ENCODE data around the gene SPTBN4.
A peak's percentile ranks its signal among the peaks of the same experiment; 100 is the strongest.

SPTBN4 gene

DNA sequence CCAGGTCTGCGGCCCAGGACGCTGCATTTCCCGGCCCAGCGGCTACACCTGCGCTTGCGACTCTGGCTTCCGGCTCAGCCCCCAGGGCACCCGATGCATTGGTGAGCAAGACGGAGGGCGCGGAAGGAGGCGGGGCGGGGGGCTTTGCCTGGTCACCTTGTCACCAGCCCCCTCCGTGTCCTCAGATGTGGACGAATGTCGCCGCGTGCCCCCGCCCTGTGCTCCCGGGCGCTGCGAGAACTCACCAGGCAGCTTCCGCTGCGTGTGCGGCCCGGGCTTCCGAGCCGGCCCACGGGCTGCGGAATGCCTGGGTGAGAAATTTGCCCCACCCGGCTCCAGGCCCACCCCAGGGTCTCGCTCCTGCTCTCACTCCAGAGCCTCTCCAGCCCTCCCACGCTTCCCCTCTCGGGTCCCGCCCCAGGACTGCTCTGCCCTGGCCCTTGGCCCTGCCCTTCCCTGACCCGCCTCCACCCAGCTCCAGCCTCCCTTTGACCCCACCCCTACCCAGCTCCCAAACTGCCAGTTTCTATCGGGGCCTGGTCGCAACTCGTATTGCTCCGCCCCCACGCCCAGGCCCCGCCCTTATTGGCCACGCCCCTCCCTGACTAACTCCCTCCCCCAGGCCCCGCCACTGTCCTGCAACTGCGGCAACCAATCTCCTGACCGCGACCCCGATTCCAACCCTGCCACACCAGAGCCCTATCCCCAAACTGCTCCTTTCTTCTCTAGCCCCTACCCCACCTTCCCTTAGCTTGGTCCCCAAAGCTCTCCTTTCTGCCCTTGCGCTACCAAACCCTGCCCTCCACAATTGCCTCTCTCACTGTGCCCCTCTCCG, 143.0 kb downstream of the SPTBN4 start:
- Histone ChIP-seq H3K4me1 (ENCODE audit: low read depth, poor library complexity, severe bottlenecking) (peaks cover 30% of the 10 kb centered on the region), H2AFZ (ENCODE audit: low read depth) (peak overlapping the region; percentile 77), H3K9ac (peak overlapping the region; percentile 55; the same call in 1 of the 2 replicates), H3K4me2 (peak overlapping the region; percentile 93), H3K27me3 (ENCODE audit: insufficient read depth, low read depth) (no peaks in the 10 kb centered on the region), H3K27ac (peak overlapping the region; percentile 21; the same call in 1 of the 2 replicates), H3K36me3 (ENCODE audit: insufficient read depth) (no peaks in the 10 kb centered on the region), H4K20me1 (ENCODE audit: insufficient read depth) (no peaks in the 10 kb centered on the region), H3K79me2 (ENCODE audit: insufficient read depth, low read depth) (no peaks in the 10 kb centered on the region), H3K4me3 (IDR thresholded peaks at IDR 0.05; ENCODE audit: insufficient read depth, low read depth, low read length) (peak overlapping the region; percentile 46)
- TF ChIP-seq, protein P1, sequence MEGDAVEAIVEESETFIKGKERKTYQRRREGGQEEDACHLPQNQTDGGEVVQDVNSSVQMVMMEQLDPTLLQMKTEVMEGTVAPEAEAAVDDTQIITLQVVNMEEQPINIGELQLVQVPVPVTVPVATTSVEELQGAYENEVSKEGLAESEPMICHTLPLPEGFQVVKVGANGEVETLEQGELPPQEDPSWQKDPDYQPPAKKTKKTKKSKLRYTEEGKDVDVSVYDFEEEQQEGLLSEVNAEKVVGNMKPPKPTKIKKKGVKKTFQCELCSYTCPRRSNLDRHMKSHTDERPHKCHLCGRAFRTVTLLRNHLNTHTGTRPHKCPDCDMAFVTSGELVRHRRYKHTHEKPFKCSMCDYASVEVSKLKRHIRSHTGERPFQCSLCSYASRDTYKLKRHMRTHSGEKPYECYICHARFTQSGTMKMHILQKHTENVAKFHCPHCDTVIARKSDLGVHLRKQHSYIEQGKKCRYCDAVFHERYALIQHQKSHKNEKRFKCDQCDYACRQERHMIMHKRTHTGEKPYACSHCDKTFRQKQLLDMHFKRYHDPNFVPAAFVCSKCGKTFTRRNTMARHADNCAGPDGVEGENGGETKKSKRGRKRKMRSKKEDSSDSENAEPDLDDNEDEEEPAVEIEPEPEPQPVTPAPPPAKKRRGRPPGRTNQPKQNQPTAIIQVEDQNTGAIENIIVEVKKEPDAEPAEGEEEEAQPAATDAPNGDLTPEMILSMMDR (conservative IDR thresholded peaks at IDR 0.05; ENCODE audit: low read depth, low read length), result no peak

DNA sequence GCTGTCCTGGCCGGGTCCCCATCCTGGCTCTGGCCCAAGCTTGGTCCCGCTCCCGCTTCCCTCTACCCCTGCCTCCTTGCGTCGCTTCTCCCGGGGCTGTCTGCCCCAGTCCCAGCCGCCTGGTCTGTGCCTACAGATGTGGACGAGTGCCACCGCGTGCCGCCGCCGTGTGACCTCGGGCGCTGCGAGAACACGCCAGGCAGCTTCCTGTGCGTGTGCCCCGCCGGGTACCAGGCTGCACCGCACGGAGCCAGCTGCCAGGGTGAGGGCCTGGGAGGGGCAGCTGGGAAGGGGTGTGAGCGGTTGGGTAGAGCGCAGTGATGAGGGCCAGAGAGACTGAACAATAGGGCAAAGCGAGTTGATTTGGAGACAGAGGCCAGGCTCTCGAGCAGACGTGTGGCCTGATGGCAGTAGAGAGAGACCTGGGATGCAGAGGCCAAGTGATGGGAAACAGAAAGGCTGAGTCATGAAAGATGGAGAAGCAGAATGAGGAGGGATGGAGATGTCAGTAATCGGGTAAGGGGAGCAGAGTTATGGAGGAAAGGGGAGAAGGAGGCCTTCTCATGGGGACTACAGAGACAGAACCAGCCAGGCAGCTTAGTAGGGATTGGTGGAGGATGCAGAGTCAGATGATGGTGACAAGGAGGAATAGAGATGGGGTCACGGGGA, 143.7 kb downstream of the SPTBN4 start:
- peaks cover 34% of the 10 kb centered on the region for H3K4me1 ChIP-seq (ENCODE audit: low read depth, poor library complexity, severe bottlenecking)
- H3K27me3 ChIP-seq (ENCODE audit: insufficient read depth, low read depth), result no peaks in the 10 kb centered on the region
- H3K9ac ChIP-seq, result peak overlapping the region; percentile 23; the same call in 1 of the 2 replicates
- no peaks in the 10 kb centered on the region for H3K79me2 ChIP-seq (ENCODE audit: insufficient read depth, low read depth)
- H4K20me1 ChIP-seq (ENCODE audit: insufficient read depth), result no peaks in the 10 kb centered on the region
- peak overlapping the region; percentile 18; the same call in 1 of the 2 replicates for H3K27ac ChIP-seq
- H3K4me2 ChIP-seq, result peak overlapping the region; percentile 93
- peak overlapping the region; percentile 46 for H3K4me3 ChIP-seq (IDR thresholded peaks at IDR 0.05; ENCODE audit: insufficient read depth, low read depth, low read length)
- TF ChIP-seq, protein P1 (conservative IDR thresholded peaks at IDR 0.05; ENCODE audit: low read depth, low read length), result no peak
- no peaks in the 10 kb centered on the region for H3K36me3 ChIP-seq (ENCODE audit: insufficient read depth)
- H2AFZ ChIP-seq (ENCODE audit: low read depth), result peak overlapping the region; percentile 77

DNA sequence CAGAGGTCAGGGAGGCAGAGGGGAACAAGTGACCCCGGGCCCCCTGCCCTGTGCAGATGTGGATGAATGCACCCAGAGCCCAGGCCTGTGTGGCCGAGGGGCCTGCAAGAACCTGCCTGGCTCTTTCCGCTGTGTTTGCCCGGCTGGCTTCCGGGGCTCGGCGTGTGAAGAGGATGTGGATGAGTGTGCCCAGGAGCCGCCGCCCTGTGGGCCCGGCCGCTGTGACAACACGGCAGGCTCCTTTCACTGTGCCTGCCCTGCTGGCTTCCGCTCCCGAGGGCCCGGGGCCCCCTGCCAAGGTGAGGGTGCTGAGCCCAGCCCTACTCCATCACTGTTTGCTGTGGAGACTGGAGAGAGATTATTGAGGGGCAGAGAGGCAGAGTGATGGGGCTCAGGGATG, 144.3 kb downstream of the SPTBN4 start:
- H3K4me2 ChIP-seq, result no peak overlapping the region
- H3K27me3 ChIP-seq (ENCODE audit: insufficient read depth, low read depth), result no peaks in the 10 kb centered on the region
- peaks cover 37% of the 10 kb centered on the region for H3K4me1 ChIP-seq (ENCODE audit: low read depth, poor library complexity, severe bottlenecking)
- TF ChIP-seq, protein P1 (conservative IDR thresholded peaks at IDR 0.05; ENCODE audit: low read depth, low read length), result no peak
- H3K27ac ChIP-seq, result no peak overlapping the region
- no peak overlapping the region for H3K4me3 ChIP-seq (IDR thresholded peaks at IDR 0.05; ENCODE audit: insufficient read depth, low read depth, low read length)
- H3K36me3 ChIP-seq (ENCODE audit: insufficient read depth), result no peaks in the 10 kb centered on the region
- no peaks in the 10 kb centered on the region for H4K20me1 ChIP-seq (ENCODE audit: insufficient read depth)
- H3K9ac ChIP-seq, result no peak overlapping the region
- H3K79me2 ChIP-seq (ENCODE audit: insufficient read depth, low read depth), result no peaks in the 10 kb centered on the region
- no peak overlapping the region for H2AFZ ChIP-seq (ENCODE audit: low read depth)

DNA sequence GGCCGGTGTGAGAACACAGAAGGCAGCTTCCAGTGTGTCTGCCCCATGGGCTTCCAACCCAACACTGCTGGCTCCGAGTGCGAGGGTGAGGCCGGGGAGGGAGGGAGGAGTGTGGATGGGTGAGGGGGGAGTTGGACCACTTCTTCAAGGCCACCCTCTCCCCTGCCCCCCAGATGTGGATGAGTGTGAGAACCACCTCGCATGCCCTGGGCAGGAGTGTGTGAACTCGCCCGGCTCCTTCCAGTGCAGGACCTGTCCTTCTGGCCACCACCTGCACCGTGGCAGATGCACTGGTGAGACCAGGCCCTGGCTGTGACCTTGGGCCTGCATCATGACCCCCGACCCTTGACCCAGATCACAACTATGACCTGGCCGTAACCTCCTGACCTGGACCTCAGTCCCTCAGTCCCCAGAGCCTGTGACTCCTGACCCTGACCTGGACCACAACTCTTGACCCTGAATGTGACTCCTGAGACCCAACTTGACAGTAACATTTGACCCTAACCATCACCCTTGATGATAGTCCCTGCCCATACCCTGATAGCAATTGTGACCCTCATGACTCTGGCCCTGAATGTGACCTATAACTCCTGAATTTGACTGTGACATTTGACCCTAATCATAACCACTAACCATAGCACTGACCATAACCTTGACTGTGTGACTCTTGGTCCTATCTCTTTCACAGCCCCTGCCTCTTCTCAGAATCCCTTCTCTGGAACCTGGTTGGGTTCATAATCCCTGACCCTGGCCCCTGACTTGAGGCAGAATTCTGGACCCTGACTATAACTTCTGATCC, 145.3 kb downstream of the SPTBN4 start:
- no peaks in the 10 kb centered on the region for H3K36me3 ChIP-seq (ENCODE audit: insufficient read depth)
- H3K4me2 ChIP-seq, result no peak overlapping the region
- TF ChIP-seq, protein P1 (conservative IDR thresholded peaks at IDR 0.05; ENCODE audit: low read depth, low read length), result no peak
- no peak overlapping the region for H3K4me3 ChIP-seq (IDR thresholded peaks at IDR 0.05; ENCODE audit: insufficient read depth, low read depth, low read length)
- no peaks in the 10 kb centered on the region for H3K27me3 ChIP-seq (ENCODE audit: insufficient read depth, low read depth)
- H3K27ac ChIP-seq, result no peak overlapping the region
- H3K79me2 ChIP-seq (ENCODE audit: insufficient read depth, low read depth), result no peaks in the 10 kb centered on the region
- peaks cover 32% of the 10 kb centered on the region for H3K4me1 ChIP-seq (ENCODE audit: low read depth, poor library complexity, severe bottlenecking)
- H2AFZ ChIP-seq (ENCODE audit: low read depth), result no peak overlapping the region
- H3K9ac ChIP-seq, result no peak overlapping the region
- H4K20me1 ChIP-seq (ENCODE audit: insufficient read depth), result no peaks in the 10 kb centered on the region
